Measurements from ENCODE around the gene UBE2G2. TPM values are rescaled to one million over a fixed set of nuclear protein-coding genes. Genes with fewer than 3 reads are reported as not detected.

The UBE2G2 gene
- total RNA-seq, 4 donors from 2014 or later = 62.5 to 126 (median 91.6) TPM

GRCh38 chr21:44780767-44781459 is 20.7 kb downstream of the UBE2G2 start:
- H3K27ac ChIP-seq = no peak overlapping the region
- 92% methylated on average over 16 of the region's 16 CpGs for WGBS
- H3K4me1 ChIP-seq = peaks cover 12% of the 10 kb centered on the region
- H3K36me3 ChIP-seq = peaks cover 28% of the 10 kb centered on the region
- no peak for DNase-seq (ENCODE audit: low spot score in 2 of 2)
- H3K27me3 ChIP-seq = no peaks in the 10 kb centered on the region
- no peak for TF ChIP-seq EP300 (IDR thresholded peaks at IDR 0.05)
- TF ChIP-seq POLR2AphosphoS5 (IDR thresholded peaks at IDR 0.05) = no peak
- TF ChIP-seq POLR2A (IDR thresholded peaks at IDR 0.05) = no peak
- H3K4me3 ChIP-seq = no peak overlapping the region
- no peaks in the 10 kb centered on the region for H3K9me3 ChIP-seq

DNA sequence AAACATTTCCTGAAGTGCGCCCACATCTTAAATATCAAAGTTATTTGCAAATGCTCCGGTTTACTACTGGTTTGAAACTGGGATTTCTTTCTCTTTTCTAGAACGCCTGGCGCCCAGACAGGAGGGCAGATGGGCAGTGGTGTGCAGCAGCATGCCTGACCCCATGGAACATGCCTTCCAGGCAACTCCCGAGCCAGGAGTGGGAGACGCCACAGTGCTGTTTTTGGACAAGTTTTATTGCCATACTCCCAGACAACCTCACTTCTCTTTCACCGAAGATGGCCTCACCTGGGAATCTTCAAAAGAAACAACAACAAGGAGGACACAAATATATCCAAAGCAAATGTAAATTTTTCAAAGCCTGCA is 21.5 kb downstream of the UBE2G2 start:
- TF ChIP-seq EP300 (IDR thresholded peaks at IDR 0.05) (no peak), POLR2A (IDR thresholded peaks at IDR 0.05) (no peak), POLR2AphosphoS5 (IDR thresholded peaks at IDR 0.05) (no peak)
- TF ChIP-seq, protein P1, sequence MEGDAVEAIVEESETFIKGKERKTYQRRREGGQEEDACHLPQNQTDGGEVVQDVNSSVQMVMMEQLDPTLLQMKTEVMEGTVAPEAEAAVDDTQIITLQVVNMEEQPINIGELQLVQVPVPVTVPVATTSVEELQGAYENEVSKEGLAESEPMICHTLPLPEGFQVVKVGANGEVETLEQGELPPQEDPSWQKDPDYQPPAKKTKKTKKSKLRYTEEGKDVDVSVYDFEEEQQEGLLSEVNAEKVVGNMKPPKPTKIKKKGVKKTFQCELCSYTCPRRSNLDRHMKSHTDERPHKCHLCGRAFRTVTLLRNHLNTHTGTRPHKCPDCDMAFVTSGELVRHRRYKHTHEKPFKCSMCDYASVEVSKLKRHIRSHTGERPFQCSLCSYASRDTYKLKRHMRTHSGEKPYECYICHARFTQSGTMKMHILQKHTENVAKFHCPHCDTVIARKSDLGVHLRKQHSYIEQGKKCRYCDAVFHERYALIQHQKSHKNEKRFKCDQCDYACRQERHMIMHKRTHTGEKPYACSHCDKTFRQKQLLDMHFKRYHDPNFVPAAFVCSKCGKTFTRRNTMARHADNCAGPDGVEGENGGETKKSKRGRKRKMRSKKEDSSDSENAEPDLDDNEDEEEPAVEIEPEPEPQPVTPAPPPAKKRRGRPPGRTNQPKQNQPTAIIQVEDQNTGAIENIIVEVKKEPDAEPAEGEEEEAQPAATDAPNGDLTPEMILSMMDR (IDR thresholded peaks at IDR 0.05) = no peak
- Histone ChIP-seq H3K4me3 (no peak overlapping the region), H3K27me3 (no peaks in the 10 kb centered on the region), H3K27ac (no peak overlapping the region), H3K4me1 (peaks cover 12% of the 10 kb centered on the region), H3K9me3 (no peaks in the 10 kb centered on the region), H3K36me3 (peaks cover 33% of the 10 kb centered on the region)
- WGBS = 61% methylated on average over 7 of the region's 7 CpGs
- no peak for DNase-seq (ENCODE audit: low spot score in 2 of 2)

GRCh38 chr21:44779417-44780136 is 22.0 kb downstream of the UBE2G2 start:
- Histone ChIP-seq H3K36me3 (peaks cover 38% of the 10 kb centered on the region), H3K27ac (no peak overlapping the region), H3K4me3 (no peak overlapping the region), H3K4me1 (peaks cover 12% of the 10 kb centered on the region), H3K27me3 (no peaks in the 10 kb centered on the region), H3K9me3 (no peaks in the 10 kb centered on the region)
- TF ChIP-seq EP300 (IDR thresholded peaks at IDR 0.05) (no peak), POLR2AphosphoS5 (IDR thresholded peaks at IDR 0.05) (no peak), POLR2A (IDR thresholded peaks at IDR 0.05) (no peak)
- TF ChIP-seq, protein P1 (IDR thresholded peaks at IDR 0.05) = no peak
- no peak for DNase-seq (ENCODE audit: low spot score in 2 of 2)
- WGBS = 59% methylated on average over 12 of the region's 17 CpGs

- TF ChIP-seq, protein P1 (IDR thresholded peaks at IDR 0.05) = no peak
- no peak for TF ChIP-seq EP300 (IDR thresholded peaks at IDR 0.05)
- no peak for TF ChIP-seq POLR2A (IDR thresholded peaks at IDR 0.05)
- no peak for TF ChIP-seq POLR2AphosphoS5 (IDR thresholded peaks at IDR 0.05)
- H3K4me1 ChIP-seq = peaks cover 12% of the 10 kb centered on the region
- H3K36me3 ChIP-seq = peaks cover 41% of the 10 kb centered on the region
- 80% methylated on average over 6 of the region's 6 CpGs for WGBS
- DNase-seq (ENCODE audit: low spot score in 2 of 2) = no peak
- H3K27ac ChIP-seq = no peak overlapping the region
- H3K27me3 ChIP-seq = no peaks in the 10 kb centered on the region
- no peak overlapping the region for H3K4me3 ChIP-seq
- no peaks in the 10 kb centered on the region for H3K9me3 ChIP-seq
Observed at GRCh38 chr21:44778983-44779382, 22.6 kb downstream of the UBE2G2 start.

GRCh38 chr21:44778499-44778911 is 23.1 kb downstream of the UBE2G2 start:
- no peak for DNase-seq (ENCODE audit: low spot score in 2 of 2)
- no peak overlapping the region for H3K27ac ChIP-seq
- 62% methylated on average over 8 of the region's 8 CpGs for WGBS
- no peaks in the 10 kb centered on the region for H3K9me3 ChIP-seq
- H3K27me3 ChIP-seq = no peaks in the 10 kb centered on the region
- H3K4me1 ChIP-seq = peaks cover 12% of the 10 kb centered on the region
- H3K36me3 ChIP-seq = peaks cover 43% of the 10 kb centered on the region
- TF ChIP-seq, protein P1 (IDR thresholded peaks at IDR 0.05) = no peak
- TF ChIP-seq POLR2AphosphoS5 (IDR thresholded peaks at IDR 0.05) = no peak
- TF ChIP-seq POLR2A (IDR thresholded peaks at IDR 0.05) = no peak
- TF ChIP-seq EP300 (IDR thresholded peaks at IDR 0.05) = no peak
- H3K4me3 ChIP-seq = no peak overlapping the region
